DOHH2 (cell line): Measurements from ENCODE around the gene PRR18.
A peak's percentile ranks its signal among the peaks of the same experiment; 100 is the strongest.

ENCODE experiments used
- H3F3A ChIP-seq: fragments of 200-600 bp; sonication (generic), shearing (Covaris generic); 2 replicates; pipeline ENCODE4 v1.6.0; 2016; ENCODE audit warnings: antibody characterized with exemption, mild to moderate bottlenecking; ENCODE audit not compliant: control insufficient read depth, insufficient read depth
- H3K27ac ChIP-seq: fragments of 200-600 bp; sonication (generic); 2 replicates; pipeline ENCODE4 v1.5.1; 2014; ENCODE audit warnings: low read depth, mild to moderate bottlenecking, low read length, moderate library complexity
- H3K27me3 ChIP-seq: fragments of 200-600 bp; sonication (generic); 2 replicates; pipeline ENCODE4 v1.6.1; 2014; ENCODE audit warnings: mild to moderate bottlenecking, low read length, mixed read lengths; ENCODE audit not compliant: control insufficient read depth
- H3K36me3 ChIP-seq: fragments of 200-600 bp; sonication (generic); 2 replicates; pipeline ENCODE4 v1.6.1; 2014; ENCODE audit warnings: mild to moderate bottlenecking, low read length, moderate library complexity, mixed read lengths; ENCODE audit not compliant: control insufficient read depth
- H3K4me1 ChIP-seq: fragments of 200-600 bp; sonication (generic); 2 replicates; pipeline ENCODE4 v1.6.1; 2014; ENCODE audit warnings: mild to moderate bottlenecking, low read length, mixed read lengths; ENCODE audit not compliant: control insufficient read depth
- H3K4me2 ChIP-seq: fragments of 200-600 bp; sonication (generic); 2 replicates; pipeline ENCODE4 v1.6.0; 2014; ENCODE audit warnings: mild to moderate bottlenecking, low read length, moderate library complexity
- H3K4me3 ChIP-seq: fragments of 200-600 bp; sonication (generic); 2 replicates; pipeline ENCODE4 v1.5.1; 2014; ENCODE audit warnings: mild to moderate bottlenecking, low read length, mixed read lengths
- H3K79me2 ChIP-seq: fragments of 200-600 bp; sonication (generic); 2 replicates; pipeline ENCODE4 v1.6.1; 2014; ENCODE audit warnings: mild to moderate bottlenecking, low read length, mixed read lengths; ENCODE audit not compliant: control insufficient read depth
- H3K9me2 ChIP-seq: fragments of 200-600 bp; sonication (generic); replicated peaks from 2 replicates; pipeline ENCODE4 v1.6.1; 2014; ENCODE audit warnings: mild to moderate bottlenecking, low read length, mixed read lengths; ENCODE audit not compliant: control insufficient read depth
- H3K9me3 ChIP-seq: fragments of 200-600 bp; sonication (generic); 2 replicates; pipeline ENCODE4 v1.6.1; 2014; ENCODE audit warnings: antibody characterized with exemption, low read length, mixed read lengths; ENCODE audit not compliant: control insufficient read depth, insufficient read depth
- H4K20me1 ChIP-seq: fragments of 200-600 bp; sonication (generic); 2 replicates; pipeline ENCODE4 v1.6.0; 2014; ENCODE audit warnings: low read depth, mild to moderate bottlenecking, antibody characterized with exemption, low read length, moderate library complexity; ENCODE audit not compliant: control insufficient read depth, insufficient read depth
- CTCF ChIP-seq: fragments of 200-600 bp; sonication (generic); IDR thresholded peaks from one replicate; pipeline ENCODE4 v1.5.1; 2014; ENCODE audit warnings: antibody characterized with exemption, mild to moderate bottlenecking, low read depth, low read length; ENCODE audit not compliant: poor library complexity, severe bottlenecking
- EZH2phosphoT487 ChIP-seq: fragments of 200-600 bp; sonication (generic); IDR thresholded peaks from 2 replicates; pipeline ENCODE4 v1.6.1; 2017; ENCODE audit warnings: borderline replicate concordance, mild to moderate bottlenecking, antibody characterized with exemption, low read length, moderate library complexity, mixed read lengths

PRR18 gene

GRCh38 chr6:166262743-166263515 lies 45.3 kb downstream of the PRR18 start:
- H3K4me1 ChIP-seq = peaks cover 32% of the 10 kb centered on the region
- no peaks in the 10 kb centered on the region for H3K9me2 ChIP-seq
- H3K4me2 ChIP-seq = no peak overlapping the region
- H3F3A ChIP-seq = no peaks in the 10 kb centered on the region
- H4K20me1 ChIP-seq = no peaks in the 10 kb centered on the region
- H3K27ac ChIP-seq = no peak overlapping the region
- H3K36me3 ChIP-seq = no peaks in the 10 kb centered on the region
- no peaks in the 10 kb centered on the region for H3K9me3 ChIP-seq
- TF ChIP-seq CTCF (peak; percentile 23), EZH2phosphoT487 (no peak)
- no peaks in the 10 kb centered on the region for H3K27me3 ChIP-seq
- H3K4me3 ChIP-seq = no peak overlapping the region
- no peaks in the 10 kb centered on the region for H3K79me2 ChIP-seq

- no peaks in the 10 kb centered on the region for H3K9me3 ChIP-seq
- H3K79me2 ChIP-seq = no peaks in the 10 kb centered on the region
- H4K20me1 ChIP-seq = no peaks in the 10 kb centered on the region
- H3K27ac ChIP-seq = no peak overlapping the region
- H3K27me3 ChIP-seq = no peaks in the 10 kb centered on the region
- H3K4me3 ChIP-seq = peak overlapping the region; percentile 14; the same call in 1 of the 2 replicates
- peak overlapping the region; percentile 73 for H3K4me2 ChIP-seq
- peaks cover 38% of the 10 kb centered on the region for H3K4me1 ChIP-seq
- H3K9me2 ChIP-seq = no peaks in the 10 kb centered on the region
- TF ChIP-seq EZH2phosphoT487 = no peak
- no peak for TF ChIP-seq CTCF
- H3F3A ChIP-seq = peaks cover 12% of the 10 kb centered on the region
- no peaks in the 10 kb centered on the region for H3K36me3 ChIP-seq
Observed at GRCh38 chr6:166259296-166259977, 48.8 kb downstream of the PRR18 start.

- Histone ChIP-seq H4K20me1 (no peaks in the 10 kb centered on the region), H3K27ac (no peak overlapping the region), H3K9me3 (no peaks in the 10 kb centered on the region), H3K9me2 (no peaks in the 10 kb centered on the region), H3K4me3 (peak overlapping the region; percentile 23), H3K4me1 (peaks cover 44% of the 10 kb centered on the region), H3K4me2 (peak overlapping the region; percentile 73), H3K27me3 (no peaks in the 10 kb centered on the region; the same call in 1 of the 2 replicates), H3F3A (peaks cover 17% of the 10 kb centered on the region), H3K36me3 (no peaks in the 10 kb centered on the region), H3K79me2 (no peaks in the 10 kb centered on the region)
- no peak for TF ChIP-seq EZH2phosphoT487
- no peak for TF ChIP-seq CTCF
Observed at GRCh38 chr6:166258854-166259276, 49.3 kb downstream of the PRR18 start.
